ENCODE results near the gene ATAD3B. TPM values are rescaled to one million over a fixed set of nuclear protein-coding genes. Genes with fewer than 3 reads are reported as not detected.
"Not testable (repeated sequence)": the region's sequence is repeated elsewhere in the genome, so short reads cannot be mapped to it uniquely, and the experiment has no call there.

The ATAD3B gene
- total RNA-seq, 1 experiment from 2014 or later, result 104 TPM

DNA sequence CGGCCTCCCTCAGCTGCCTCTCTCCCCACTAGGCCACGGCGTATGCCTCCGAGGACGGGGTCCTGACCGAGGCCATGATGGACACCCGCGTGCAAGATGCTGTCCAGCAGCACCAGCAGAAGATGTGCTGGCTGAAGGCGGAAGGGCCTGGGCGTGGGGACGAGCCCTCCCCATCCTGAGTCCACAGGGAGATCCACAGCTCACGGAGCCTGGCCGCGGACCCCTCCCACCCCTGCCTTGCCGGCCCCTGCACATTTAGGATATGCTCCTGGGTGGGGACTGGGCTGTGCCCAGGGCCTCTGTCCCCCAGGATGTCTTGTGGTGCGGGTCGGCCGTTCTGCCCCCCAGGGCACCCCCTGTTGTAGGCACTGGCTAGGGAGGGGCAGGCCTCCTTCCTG lies 62.3 kb downstream of the ATAD3B start:
- intact Hi-C loops (cut with micrococcal nuclease; ENCODE audit: unreplicated experiment); H3K9me3 ChIP-seq (ENCODE audit: control insufficient read depth, insufficient read depth, low read depth, low read length); H3K27ac ChIP-seq (ENCODE audit: low read length); H3K27me3 ChIP-seq (ENCODE audit: control insufficient read depth, insufficient read depth, low read length); POLR2A ChIA-PET; BruUV-seq (replicated peaks); CTCF ChIA-PET; H3K4me3 ChIP-seq (ENCODE audit: low read depth in 2 of 2, low read length in 2 of 2); H3K4me1 ChIP-seq (ENCODE audit: control insufficient read depth, insufficient read depth, low read length); H3K36me3 ChIP-seq (ENCODE audit: control insufficient read depth, insufficient read depth, low read length); DNase-seq (ENCODE audit: low read depth, low spot score); in situ Hi-C loops (cut with HindIII; ENCODE audit: low pct_unique_long_range_greater_than_20kb, low sequenced_read_pairs): not testable (repeated sequence)
- peak; percentile 27 for ATAC-seq

DNA sequence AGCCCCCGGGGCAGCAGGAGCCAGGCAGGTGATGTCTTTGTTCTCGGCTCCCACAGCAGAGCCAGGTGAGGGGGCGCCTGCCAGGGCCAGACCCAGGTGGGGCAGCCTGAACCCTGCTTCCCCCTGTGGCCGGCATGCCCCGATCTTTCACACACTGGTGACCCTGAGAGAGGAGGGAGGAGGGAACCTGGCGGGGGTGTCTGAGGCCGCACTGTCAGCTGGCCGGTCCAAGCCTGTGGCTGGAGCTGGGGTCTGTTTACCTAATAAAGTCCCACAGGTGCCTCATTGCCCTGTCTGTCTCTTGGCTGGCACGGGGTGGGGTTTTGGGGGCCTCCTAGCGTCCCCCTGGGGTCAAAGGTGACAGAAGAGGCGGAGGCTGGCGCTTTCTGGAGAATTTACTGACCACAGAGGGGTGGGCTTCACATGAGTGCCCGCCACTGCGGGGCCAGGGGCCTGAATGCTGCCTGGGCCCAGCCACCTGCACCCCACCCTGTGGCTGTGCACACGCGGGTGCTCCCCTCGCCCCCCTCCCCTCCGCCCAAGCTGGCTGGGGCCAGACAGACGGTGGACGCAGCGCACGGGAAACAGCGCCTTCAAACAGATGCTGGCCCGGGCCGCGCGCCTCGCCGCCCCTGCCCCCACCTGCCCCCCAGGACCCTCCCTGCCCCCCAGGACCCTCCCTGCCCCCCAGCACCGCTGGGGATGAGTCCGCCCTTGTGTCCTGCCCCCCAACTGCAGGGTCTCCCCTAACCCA lies 63.0 kb downstream of the ATAD3B start:
- Histone ChIP-seq H3K4me1 (ENCODE audit: control insufficient read depth, insufficient read depth, low read length) (no peaks in the 10 kb centered on the region; the same call in none of the 2 replicates), H3K9me3 (ENCODE audit: control insufficient read depth, insufficient read depth, low read depth, low read length) (no peaks in the 10 kb centered on the region), H3K4me3 (ENCODE audit: low read depth in 2 of 2, low read length in 2 of 2) (no peak overlapping the region), H3K36me3 (ENCODE audit: control insufficient read depth, insufficient read depth, low read length) (no peaks in the 10 kb centered on the region), H3K27ac (ENCODE audit: low read length) (no peak overlapping the region), H3K27me3 (ENCODE audit: control insufficient read depth, insufficient read depth, low read length) (no peaks in the 10 kb centered on the region)
- DNase-seq (ENCODE audit: low read depth, low spot score), result no peak
- in situ Hi-C loops (cut with HindIII; ENCODE audit: low pct_unique_long_range_greater_than_20kb, low sequenced_read_pairs), result no loop called here
- ChIA-PET CTCF (no interaction called here), POLR2A (no interaction called here)
- intact Hi-C loops (cut with micrococcal nuclease; ENCODE audit: unreplicated experiment), result no loop called here
- peak; percentile 17; the same call in 1 of the 2 replicates for ATAC-seq
- TF ChIP-seq POLR2AphosphoS5 (IDR thresholded peaks at IDR 0.05; ENCODE audit: low read depth, low read length) (no peak), TCF7L2 (IDR thresholded peaks at IDR 0.05; ENCODE audit: low read depth, low read length) (no peak), SIN3A (IDR thresholded peaks at IDR 0.05; ENCODE audit: borderline replicate concordance, insufficient read depth, low read depth, low read length) (no peak)
- TF ChIP-seq, protein P1, sequence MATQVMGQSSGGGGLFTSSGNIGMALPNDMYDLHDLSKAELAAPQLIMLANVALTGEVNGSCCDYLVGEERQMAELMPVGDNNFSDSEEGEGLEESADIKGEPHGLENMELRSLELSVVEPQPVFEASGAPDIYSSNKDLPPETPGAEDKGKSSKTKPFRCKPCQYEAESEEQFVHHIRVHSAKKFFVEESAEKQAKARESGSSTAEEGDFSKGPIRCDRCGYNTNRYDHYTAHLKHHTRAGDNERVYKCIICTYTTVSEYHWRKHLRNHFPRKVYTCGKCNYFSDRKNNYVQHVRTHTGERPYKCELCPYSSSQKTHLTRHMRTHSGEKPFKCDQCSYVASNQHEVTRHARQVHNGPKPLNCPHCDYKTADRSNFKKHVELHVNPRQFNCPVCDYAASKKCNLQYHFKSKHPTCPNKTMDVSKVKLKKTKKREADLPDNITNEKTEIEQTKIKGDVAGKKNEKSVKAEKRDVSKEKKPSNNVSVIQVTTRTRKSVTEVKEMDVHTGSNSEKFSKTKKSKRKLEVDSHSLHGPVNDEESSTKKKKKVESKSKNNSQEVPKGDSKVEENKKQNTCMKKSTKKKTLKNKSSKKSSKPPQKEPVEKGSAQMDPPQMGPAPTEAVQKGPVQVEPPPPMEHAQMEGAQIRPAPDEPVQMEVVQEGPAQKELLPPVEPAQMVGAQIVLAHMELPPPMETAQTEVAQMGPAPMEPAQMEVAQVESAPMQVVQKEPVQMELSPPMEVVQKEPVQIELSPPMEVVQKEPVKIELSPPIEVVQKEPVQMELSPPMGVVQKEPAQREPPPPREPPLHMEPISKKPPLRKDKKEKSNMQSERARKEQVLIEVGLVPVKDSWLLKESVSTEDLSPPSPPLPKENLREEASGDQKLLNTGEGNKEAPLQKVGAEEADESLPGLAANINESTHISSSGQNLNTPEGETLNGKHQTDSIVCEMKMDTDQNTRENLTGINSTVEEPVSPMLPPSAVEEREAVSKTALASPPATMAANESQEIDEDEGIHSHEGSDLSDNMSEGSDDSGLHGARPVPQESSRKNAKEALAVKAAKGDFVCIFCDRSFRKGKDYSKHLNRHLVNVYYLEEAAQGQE (IDR thresholded peaks at IDR 0.05; ENCODE audit: insufficient read depth in 1 of 2, low read depth in 2 of 2, low read length in 1 of 2), result no peak
- TF ChIP-seq, protein P2, sequence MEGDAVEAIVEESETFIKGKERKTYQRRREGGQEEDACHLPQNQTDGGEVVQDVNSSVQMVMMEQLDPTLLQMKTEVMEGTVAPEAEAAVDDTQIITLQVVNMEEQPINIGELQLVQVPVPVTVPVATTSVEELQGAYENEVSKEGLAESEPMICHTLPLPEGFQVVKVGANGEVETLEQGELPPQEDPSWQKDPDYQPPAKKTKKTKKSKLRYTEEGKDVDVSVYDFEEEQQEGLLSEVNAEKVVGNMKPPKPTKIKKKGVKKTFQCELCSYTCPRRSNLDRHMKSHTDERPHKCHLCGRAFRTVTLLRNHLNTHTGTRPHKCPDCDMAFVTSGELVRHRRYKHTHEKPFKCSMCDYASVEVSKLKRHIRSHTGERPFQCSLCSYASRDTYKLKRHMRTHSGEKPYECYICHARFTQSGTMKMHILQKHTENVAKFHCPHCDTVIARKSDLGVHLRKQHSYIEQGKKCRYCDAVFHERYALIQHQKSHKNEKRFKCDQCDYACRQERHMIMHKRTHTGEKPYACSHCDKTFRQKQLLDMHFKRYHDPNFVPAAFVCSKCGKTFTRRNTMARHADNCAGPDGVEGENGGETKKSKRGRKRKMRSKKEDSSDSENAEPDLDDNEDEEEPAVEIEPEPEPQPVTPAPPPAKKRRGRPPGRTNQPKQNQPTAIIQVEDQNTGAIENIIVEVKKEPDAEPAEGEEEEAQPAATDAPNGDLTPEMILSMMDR (IDR thresholded peaks at IDR 0.05), result no peak
- no TSS peak for BruUV-seq (replicated peaks)

DNA sequence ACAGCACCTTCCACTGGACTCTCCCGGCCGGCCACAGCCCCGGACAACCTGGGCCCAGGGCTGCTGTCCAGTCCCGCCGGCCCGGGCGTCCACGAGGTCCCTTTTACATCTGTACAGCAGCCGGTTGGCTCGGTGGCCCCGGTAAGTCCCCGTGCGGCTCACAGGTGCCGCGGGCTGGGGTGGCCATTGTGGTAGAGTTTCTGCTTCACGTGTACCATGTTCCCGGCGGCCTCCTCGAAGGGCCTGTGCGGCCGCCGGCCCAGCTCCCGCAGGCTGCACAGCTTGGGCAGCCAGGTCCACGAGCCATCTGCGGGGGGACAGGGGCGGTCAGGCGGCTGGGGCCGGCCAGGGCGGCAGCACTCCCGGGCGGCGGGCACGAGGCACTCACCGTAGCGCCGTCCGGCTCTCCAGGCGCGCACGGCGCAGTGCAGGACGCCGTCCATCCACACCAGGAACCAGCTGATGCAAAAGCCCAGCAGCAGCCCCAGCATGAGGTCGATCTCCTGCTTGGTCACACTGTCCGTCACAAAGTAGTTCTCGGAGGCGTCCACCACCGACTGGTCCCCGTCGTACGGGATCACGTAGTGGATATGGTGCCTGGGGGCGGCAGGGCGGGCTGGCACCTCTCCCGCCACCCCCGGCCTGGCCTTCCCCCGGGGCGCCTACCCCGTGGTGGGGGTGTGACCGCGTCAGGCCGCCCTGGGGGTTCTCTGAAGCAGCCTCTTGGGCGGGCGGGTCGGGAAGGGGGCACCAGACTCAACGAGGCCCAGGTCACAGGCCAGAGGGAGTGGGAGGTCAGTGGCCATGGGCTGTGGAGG lies 63.8 kb downstream of the ATAD3B start:
- Histone ChIP-seq H3K9me3 (ENCODE audit: control insufficient read depth, insufficient read depth, low read depth, low read length) (no peaks in the 10 kb centered on the region), H3K36me3 (ENCODE audit: control insufficient read depth, insufficient read depth, low read length) (no peaks in the 10 kb centered on the region), H3K27ac (ENCODE audit: low read length) (no peak overlapping the region), H3K27me3 (ENCODE audit: control insufficient read depth, insufficient read depth, low read length) (no peaks in the 10 kb centered on the region), H3K4me1 (ENCODE audit: control insufficient read depth, insufficient read depth, low read length) (no peaks in the 10 kb centered on the region; the same call in none of the 2 replicates), H3K4me3 (ENCODE audit: low read depth in 2 of 2, low read length in 2 of 2) (no peak overlapping the region)
- no peak for TF ChIP-seq POLR2AphosphoS5 (IDR thresholded peaks at IDR 0.05; ENCODE audit: low read depth, low read length)
- TF ChIP-seq, protein P2 (IDR thresholded peaks at IDR 0.05), result no peak
- no peak for TF ChIP-seq TCF7L2 (IDR thresholded peaks at IDR 0.05; ENCODE audit: low read depth, low read length)
- TF ChIP-seq, protein P1 (IDR thresholded peaks at IDR 0.05; ENCODE audit: insufficient read depth in 1 of 2, low read depth in 2 of 2, low read length in 1 of 2), result no peak
- TF ChIP-seq SIN3A (IDR thresholded peaks at IDR 0.05; ENCODE audit: borderline replicate concordance, insufficient read depth, low read depth, low read length), result no peak
- ATAC-seq (peak; percentile 7), DNase-seq (ENCODE audit: low read depth, low spot score) (no peak)
- BruUV-seq (replicated peaks), result no TSS peak
- ChIA-PET CTCF (no interaction called here), POLR2A (no interaction called here)
- in situ Hi-C loops (cut with HindIII; ENCODE audit: low pct_unique_long_range_greater_than_20kb, low sequenced_read_pairs), result no loop called here
- intact Hi-C loops (cut with micrococcal nuclease; ENCODE audit: unreplicated experiment), result no loop called here

All from Panc1 (cell line).